HFFc6 (cell line): ENCODE data around the gene PCSK9. TPM values are rescaled to one million over a fixed set of nuclear protein-coding genes. Genes with fewer than 3 reads are reported as not detected.

Experiments used
- DNase-seq: peaks from one replicate; pipeline ENCODE4 v3.0.0-alpha.2; 2018
- H3K27ac Mint-ChIP-seq: 2 replicates; pipeline ENCODE4 v1.8.0; 2020; ENCODE audit warnings: mild to moderate bottlenecking, mixed read lengths
- H3K27me3 Mint-ChIP-seq: 2 replicates; pipeline ENCODE4 v1.8.0; 2021; ENCODE audit warnings: mild to moderate bottlenecking, moderate library complexity, mixed read lengths; ENCODE audit not compliant: insufficient read depth
- H3K36me3 Mint-ChIP-seq: 2 replicates; pipeline ENCODE4 v1.8.0; 2021; ENCODE audit warnings: low read depth, mixed read lengths
- H3K4me1 Mint-ChIP-seq: 2 replicates; pipeline ENCODE4 v1.8.0; 2020; ENCODE audit warnings: low read depth, mixed read lengths
- H3K4me3 Mint-ChIP-seq: 2 replicates; pipeline ENCODE4 v1.8.0; 2020; ENCODE audit warnings: mild to moderate bottlenecking, moderate library complexity, mixed read lengths
- H3K9me3 Mint-ChIP-seq: 2 replicates; pipeline ENCODE4 v1.8.0; 2020; ENCODE audit warnings: mild to moderate bottlenecking, mixed read lengths
- total RNA-seq, 6 experiments: library from RNA; stranded (reverse); fragmentation: NEBNext Ultra II Directional; extraction: Animal tissue kit (Norgen Biotek cat#: 25700); gene quantifications; 2 replicates in 1 of 6; 3 replicates in 5 of 6; pipeline ENCODE4 v1.2.3, GENCODE V29; 2021
- TF ChIP-seq, protein P1 (sequence below): fragments of 200-600 bp; sonication (generic); IDR thresholded peaks from 2 replicates; pipeline ENCODE4 v1.5.0; 2021; ENCODE audit warnings: antibody characterized with exemption, mild to moderate bottlenecking

Gene PCSK9
- total RNA-seq, 6 experiments from 2014 or later, result 0.05 TPM; not detected in 4

DNA sequence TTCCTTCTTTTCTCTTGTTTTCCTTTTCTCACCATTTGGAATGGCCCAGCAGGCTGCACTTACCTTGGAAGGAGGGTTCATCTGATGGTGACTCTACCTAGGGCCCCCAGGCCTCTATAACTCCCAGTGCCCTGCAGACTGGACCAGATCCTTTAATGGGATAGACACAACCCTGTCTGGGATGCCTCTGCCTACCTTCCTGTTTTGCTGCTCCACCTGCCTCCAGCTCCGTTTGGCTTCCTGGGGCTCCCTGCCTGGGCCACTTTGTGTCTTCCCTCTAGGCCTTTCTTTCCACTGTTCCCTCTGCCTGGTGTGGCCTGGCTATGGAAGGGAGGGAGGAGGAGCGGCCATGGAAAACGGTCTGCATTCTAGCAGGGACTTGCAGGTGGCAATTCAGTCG, 7.5 kb downstream of the PCSK9 start:
- Mint-ChIP-seq H3K36me3 (no peaks in the 10 kb centered on the region), H3K4me1 (no peaks in the 10 kb centered on the region), H3K9me3 (no peaks in the 10 kb centered on the region), H3K4me3 (no peak overlapping the region), H3K27ac (no peak overlapping the region), H3K27me3 (peaks cover 43% of the 10 kb centered on the region)
- no peak for DNase-seq
- TF ChIP-seq, protein P1, sequence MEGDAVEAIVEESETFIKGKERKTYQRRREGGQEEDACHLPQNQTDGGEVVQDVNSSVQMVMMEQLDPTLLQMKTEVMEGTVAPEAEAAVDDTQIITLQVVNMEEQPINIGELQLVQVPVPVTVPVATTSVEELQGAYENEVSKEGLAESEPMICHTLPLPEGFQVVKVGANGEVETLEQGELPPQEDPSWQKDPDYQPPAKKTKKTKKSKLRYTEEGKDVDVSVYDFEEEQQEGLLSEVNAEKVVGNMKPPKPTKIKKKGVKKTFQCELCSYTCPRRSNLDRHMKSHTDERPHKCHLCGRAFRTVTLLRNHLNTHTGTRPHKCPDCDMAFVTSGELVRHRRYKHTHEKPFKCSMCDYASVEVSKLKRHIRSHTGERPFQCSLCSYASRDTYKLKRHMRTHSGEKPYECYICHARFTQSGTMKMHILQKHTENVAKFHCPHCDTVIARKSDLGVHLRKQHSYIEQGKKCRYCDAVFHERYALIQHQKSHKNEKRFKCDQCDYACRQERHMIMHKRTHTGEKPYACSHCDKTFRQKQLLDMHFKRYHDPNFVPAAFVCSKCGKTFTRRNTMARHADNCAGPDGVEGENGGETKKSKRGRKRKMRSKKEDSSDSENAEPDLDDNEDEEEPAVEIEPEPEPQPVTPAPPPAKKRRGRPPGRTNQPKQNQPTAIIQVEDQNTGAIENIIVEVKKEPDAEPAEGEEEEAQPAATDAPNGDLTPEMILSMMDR, result no peak

- Mint-ChIP-seq H3K27ac (no peak overlapping the region), H3K27me3 (peaks cover 38% of the 10 kb centered on the region), H3K4me1 (no peaks in the 10 kb centered on the region), H3K4me3 (no peak overlapping the region), H3K9me3 (no peaks in the 10 kb centered on the region), H3K36me3 (no peaks in the 10 kb centered on the region)
- no peak for DNase-seq
- TF ChIP-seq, protein P1, result no peak
Observed at GRCh38 chr1:55047611-55048010, 8.3 kb downstream of the PCSK9 start.

GRCh38 chr1:55048453-55049270, 9.3 kb downstream of the PCSK9 start:
- TF ChIP-seq, protein P1, result no peak
- Mint-ChIP-seq H3K9me3 (no peaks in the 10 kb centered on the region), H3K4me1 (no peaks in the 10 kb centered on the region), H3K27ac (no peak overlapping the region), H3K4me3 (no peak overlapping the region), H3K27me3 (peaks cover 35% of the 10 kb centered on the region), H3K36me3 (no peaks in the 10 kb centered on the region)
- DNase-seq, result no peak

- no peaks in the 10 kb centered on the region for H3K9me3 Mint-ChIP-seq
- TF ChIP-seq, protein P1, result no peak; the same call in 1 of the 2 replicates
- H3K4me3 Mint-ChIP-seq, result no peak overlapping the region
- H3K27me3 Mint-ChIP-seq, result peaks cover 35% of the 10 kb centered on the region
- no peaks in the 10 kb centered on the region for H3K4me1 Mint-ChIP-seq
- no peak for DNase-seq
- no peak overlapping the region for H3K27ac Mint-ChIP-seq
- H3K36me3 Mint-ChIP-seq, result no peaks in the 10 kb centered on the region
Observed at GRCh38 chr1:55049271-55049913, 10.0 kb downstream of the PCSK9 start.

- Mint-ChIP-seq H3K4me3 (no peak overlapping the region), H3K27me3 (peaks cover 37% of the 10 kb centered on the region), H3K4me1 (no peaks in the 10 kb centered on the region), H3K36me3 (no peaks in the 10 kb centered on the region), H3K27ac (no peak overlapping the region), H3K9me3 (no peaks in the 10 kb centered on the region)
- TF ChIP-seq, protein P1, result no peak
- DNase-seq, result no peak
Observed at GRCh38 chr1:55049914-55050278, 10.5 kb downstream of the PCSK9 start.
